Dermis microvascular lymphatic vessel endothelial cell (primary cell): ENCODE measurements around the gene NKAIN4. TPM values are rescaled to one million over a fixed set of nuclear protein-coding genes. Genes with fewer than 3 reads are reported as not detected.
A peak's percentile ranks its signal among the peaks of the same experiment; 100 is the strongest.
"Not testable (repeated sequence)": the region's sequence is repeated elsewhere in the genome, so short reads cannot be mapped to it uniquely, and the experiment has no call there.

Source experiments
- DNase-seq, 2 donors: peaks; one replicate each; pipeline versions ENCODE4 v3.0.0 to v3.0.0-alpha.2; 2010; ENCODE audit warnings: low read depth in 2 of 2
- total RNA-seq: library from RNA; depleted of rRNA; stranded (reverse); fragments of >200 nt; gene quantifications from 2 replicates; pipeline ENCODE4 v1.2.1, GENCODE V29; 2014

Gene NKAIN4
- total RNA-seq, 1 donor from 2014 or later, result not detected

DNA sequence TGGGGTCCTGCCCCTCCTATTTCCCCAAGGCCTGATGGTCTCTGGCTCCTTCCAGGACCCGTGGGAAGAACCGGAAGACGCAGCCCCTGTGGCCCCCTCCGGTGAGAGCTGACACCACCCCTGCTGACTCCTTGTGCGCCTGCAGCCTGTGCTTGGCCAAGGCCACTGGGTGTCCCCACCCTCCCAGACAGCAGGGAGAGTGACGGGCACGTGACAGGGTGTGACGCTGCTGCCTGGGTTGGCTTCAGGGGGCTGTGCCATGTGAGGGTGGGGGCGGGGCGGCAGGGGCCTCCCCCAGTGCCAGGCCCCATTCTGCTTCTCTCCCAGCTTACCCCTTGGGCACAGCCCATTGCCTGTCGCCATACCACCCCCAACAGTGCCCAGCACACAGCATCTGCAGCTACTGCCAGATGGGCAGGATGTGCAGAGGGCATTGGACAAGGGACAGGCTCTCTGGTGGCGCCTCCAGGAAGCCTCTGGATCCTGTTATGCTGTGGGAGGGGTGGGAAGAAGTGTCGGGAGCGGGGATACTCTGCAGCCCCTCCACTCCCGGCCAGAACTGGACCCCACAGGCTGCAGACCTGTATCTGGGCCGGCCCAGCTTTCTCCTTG lies 15.6 kb downstream of the NKAIN4 start:
- peak in 1 of 2 donors; percentile 19 for DNase-seq

DNA sequence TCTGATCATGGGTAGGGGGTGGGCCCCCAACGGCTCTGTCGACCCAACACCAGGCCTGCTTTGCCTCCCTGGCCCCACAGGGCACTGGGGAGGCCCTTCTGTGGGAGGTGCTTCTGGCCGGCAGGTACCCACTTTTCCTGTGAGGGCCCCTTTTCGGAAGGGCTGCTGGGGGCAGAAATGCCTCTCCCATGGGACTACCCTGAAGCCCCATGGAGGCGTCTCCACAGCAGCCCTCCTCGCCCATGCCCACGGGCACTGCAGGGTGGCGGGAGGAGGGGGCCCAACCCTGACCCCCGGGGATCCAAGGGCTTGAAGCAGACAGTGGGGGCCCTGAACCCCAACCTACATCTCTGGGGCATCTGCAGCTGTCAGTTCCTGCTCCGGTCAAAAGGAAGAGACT lies 16.2 kb downstream of the NKAIN4 start:
- no peak for DNase-seq

DNA sequence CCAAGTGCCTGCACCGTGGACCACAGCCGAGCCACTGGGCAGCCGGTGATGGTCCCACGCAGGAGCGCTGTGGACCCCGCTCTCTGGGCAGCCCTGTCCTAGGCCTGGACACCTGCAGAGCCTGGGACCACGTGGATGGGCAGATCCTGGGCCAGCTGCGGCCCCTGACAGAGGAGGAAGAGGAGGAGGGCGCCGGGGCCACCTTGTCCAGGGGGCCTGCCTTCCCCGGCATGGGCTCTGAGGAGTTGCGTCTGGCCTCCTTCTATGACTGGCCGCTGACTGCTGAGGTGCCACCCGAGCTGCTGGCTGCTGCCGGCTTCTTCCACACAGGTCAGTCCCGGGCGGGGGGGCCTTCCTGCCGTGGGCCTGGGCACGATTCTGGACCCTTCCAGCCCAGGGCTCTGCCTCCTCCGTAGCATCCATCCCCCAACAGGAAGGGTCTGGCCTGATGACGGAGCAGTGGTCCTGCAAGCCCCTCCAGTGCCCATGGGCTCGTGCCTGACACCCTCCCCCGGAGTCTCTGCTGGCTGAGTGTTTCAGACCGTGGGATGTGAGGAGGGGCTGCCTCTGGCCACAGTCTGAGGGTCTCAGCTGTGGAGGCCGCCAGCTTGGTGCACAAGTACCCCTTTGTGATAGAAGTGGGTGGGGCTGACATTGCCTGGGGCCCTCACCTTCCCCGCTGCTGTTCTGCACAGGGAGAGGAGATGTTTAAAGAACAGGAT lies 18.0 kb downstream of the NKAIN4 start:
- no peak for DNase-seq

DNA sequence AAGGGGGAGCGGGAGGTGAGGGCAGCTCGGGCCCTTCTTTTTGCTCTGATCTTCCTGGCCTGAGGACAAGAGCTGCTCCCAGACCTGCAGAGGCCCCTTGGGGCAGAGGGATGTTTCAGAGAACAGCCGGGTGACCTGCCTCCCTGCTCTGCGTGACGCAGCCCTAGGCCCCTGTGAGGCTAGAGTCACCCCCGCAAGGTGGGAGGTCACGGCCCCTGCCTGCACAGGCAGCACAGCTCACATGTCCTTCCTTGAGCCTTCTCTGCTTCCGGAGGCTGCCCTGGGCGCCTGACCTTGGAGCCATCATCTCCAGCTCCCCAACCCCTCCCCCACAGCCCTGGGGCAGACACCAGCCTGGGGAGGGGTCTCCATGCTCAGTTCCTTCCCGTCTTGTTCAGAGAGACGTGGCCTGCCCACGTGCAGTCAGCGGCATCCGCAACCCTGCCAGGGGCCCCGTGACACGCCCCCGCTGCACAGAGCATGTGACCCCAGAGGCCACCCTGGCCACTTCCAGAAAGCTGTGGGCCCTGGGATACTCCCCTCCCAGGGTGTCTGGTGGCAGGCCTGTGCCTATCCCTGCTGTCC lies 18.8 kb downstream of the NKAIN4 start, which contains the start of gene BIRC7:
Gene BIRC7 (plus strand): TSS at position 507 of the 585 bp plus-strand sequence. CDS start 192 bp downstream, outside the sequence.
- DNase-seq, result no peak

DNA sequence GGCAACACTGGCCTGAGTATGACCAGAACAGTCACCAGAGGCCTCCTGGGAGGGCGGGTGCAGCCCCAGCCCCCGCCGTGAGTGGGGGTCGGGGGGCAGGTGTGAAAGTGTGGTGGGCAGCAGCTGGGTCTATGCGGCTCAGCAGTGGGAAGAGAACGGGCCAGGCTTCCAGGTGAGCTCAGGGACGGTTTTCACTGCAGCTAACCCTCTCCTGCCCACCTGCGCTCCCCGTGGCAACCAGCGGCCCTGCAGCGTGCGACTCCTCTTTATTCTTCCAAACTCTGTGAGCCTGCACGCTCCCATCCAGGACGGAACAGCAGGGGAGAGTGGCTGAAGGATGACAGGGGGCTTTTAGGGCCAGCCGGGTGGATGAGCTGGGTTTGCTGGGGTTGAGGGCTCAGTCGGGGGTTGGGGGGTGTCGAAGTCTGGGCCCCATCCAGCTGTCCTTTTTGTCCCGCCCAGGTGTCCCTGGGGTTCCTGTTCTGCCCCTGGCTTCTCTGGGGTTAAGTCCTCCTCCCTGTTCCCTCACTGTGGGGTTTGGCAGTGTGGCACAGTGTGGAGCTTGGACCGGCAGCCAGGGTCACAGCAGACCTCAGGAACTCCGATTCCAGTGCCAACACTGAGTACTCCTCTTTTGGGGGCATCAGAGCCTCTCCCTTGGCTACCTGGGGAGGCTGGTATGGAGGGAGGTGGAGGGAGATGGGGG lies 19.4 kb downstream of the NKAIN4 start:
- DNase-seq, result no peak

DNA sequence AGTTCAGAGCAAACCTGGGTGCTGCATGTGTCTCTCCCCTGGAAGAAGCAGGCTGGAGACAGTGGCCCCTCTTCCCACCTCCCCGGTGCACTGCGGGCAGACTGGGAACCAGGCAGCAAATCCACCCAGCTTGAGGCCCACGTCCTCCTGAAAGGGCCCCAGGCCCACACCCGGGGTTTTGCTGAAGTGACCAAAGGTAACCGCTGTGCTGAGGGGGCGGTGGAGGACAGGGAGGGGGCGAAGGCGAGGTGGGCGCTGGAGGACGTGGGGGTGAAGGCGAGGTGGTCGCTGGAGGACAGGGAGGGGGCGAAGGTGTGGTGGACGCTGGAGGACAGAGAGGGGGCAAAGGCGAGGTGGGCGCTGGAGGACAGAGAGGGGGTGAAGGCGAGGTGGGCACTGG lies 20.3 kb downstream of the NKAIN4 start:
- DNase-seq, result no peak

DNA sequence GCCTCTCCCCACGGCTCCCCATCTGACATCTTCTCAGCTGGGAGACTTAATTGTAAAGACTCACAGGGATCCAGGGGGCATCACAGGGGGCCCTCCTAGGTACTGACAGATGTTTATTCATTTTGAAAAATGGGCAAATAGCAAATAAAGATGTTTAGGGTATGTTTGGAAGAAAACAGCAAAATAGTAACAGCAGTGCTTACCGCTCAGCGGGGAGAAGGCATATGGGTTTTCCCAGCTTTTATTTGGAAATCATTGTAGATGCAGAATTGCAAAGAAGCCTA lies 21.3 kb downstream of the NKAIN4 start:
- no peak for DNase-seq

DNA sequence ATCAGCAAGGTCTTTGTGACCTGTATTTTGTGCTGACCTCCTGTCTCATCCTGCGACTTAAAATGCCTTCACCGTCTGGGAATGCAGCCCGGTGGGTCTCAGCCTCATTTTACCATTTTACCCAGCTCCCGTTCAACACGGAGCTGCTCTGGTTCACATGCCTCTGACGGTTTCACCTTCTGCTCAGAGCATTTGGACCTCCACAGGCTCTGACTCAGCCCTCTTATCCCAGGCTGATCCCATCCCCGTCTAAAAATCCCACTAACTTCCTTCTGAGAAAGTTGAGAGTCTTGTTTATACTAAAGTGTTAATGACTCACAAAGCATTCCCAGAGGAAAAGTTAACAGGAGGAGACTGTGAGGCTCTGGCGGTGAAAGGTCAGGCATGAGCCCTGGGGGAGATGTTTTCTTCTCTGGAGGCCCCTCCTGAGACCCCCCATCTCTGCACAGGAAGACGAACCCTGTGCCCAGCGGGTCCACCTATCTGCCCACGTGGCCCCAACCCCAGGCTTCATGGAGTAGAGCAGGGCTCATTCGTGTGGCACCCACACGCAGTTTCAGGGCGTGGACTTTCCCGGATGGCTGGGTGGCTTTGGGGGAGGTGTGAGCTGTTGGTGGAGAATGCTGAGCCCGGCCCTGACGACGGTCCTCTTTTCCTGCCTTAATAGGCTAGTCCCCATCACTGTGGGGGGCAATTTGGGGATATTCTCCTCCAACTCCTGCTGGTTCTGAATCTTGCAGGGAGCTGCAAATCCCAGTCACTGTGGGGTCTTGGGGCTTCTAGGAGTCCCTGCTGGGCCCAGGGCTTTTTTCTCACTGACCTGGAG lies 21.8 kb downstream of the NKAIN4 start:
- peak in 1 of 2 donors; percentile 37 for DNase-seq

DNA sequence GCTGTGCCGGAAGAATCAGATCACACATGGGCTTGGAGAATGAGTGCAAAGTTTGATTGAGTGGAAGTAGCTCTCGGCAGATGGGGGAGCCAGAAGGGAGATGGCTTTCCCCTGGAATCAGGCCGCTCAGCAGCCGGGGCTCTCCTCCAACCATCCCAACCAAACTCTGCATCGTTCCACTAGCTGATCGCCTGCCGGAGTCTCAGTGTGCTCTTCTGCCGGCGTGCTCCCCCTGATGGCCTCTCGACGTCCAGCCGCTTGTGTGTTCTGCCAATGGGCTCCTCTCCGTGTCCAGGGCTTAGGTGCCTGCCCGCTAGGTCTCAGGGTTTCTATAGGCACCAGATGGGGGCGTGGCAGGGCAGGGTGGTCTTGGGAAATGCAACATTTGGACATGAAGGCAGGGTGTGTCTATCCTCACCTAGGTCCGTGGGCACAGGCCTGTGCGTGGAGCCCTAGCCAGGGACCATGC lies 23.4 kb downstream of the NKAIN4 start:
- DNase-seq, result peak in 1 of 2 donors; percentile 69

DNA sequence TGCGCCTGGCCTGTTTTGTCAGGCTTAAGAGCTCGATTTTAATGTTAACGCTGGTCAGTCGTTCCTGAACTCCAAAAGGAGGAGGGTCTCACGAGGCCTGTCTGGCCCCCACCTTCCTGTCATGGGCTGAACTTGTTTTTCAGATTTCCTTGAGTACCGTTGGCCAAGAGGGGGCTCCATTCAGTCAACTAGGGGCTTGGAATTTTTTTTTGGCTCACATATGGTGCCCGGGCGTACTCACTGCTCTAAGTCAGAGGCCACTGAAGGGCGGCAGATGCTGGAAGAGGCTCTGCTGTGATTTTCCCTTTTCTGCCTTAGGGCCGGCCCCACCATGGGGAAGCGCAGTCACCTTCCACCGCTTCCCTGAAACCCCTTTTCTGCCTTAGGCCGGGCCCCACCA lies 25.5 kb downstream of the NKAIN4 start:
- DNase-seq, result no peak

DNA sequence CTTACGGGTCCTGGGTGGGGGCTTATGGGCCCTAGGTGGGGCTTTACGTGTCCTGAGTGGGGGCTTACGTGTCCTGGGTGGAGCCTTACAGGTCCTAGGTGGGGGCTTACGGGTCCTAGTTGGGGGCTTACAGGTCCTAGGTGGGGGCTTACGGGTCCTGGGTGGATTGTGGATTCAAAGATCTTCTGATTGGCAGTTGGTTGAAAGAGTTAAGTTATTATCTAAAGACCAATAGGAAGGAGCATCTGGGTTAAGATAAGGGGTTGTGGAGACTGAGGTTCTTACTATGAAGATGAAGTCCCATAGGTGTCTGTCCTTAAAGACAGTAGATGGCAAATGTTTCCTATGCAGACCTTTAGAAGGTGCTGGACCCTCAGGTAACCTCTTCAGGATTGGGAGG lies 27.0 kb downstream of the NKAIN4 start:
- no peak for DNase-seq

DNA sequence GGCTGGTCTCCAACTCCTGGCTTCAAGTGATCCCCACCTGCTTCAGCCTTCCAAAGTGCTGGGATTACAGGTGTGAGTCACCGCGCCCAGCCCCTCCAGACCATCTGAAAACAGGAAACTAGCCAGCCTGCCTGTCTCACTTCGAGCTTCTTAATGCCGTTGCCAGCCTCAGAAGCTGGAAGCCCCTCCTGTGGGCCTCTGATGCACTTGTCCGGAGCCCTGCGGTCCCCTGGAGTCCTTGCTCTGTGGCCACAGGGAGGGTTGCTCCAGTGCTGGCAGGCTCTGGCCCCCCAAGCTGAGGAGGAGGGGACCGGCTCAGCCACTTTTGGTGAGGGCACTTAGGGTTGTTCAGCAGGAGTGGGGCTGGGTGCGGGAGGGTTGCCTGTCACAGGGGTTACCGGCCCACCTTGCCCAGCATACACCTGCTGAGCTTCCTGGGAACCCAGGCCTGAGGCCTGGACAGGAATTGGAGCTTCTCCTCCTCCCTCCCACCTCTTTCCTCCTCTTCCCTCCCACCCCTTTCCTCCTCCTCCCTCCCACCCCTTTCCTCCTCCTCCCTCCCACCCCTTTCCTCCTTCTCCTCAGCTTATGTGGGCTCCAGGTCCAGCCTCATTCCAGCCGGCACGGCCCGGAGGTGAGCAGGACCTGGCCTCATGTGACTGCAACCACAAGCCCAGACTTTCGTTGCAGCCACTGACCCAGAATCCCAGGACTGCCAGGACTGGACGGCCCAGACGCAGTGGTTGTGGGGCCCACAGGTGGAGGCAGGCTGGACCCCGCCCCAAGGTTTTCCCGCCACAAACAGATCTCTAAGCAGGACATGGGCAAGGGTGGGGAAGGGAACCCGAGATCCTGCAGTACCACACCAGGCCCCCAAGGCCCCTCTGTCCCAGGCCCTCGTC lies 28.0 kb downstream of the NKAIN4 start:
- no peak for DNase-seq

DNA sequence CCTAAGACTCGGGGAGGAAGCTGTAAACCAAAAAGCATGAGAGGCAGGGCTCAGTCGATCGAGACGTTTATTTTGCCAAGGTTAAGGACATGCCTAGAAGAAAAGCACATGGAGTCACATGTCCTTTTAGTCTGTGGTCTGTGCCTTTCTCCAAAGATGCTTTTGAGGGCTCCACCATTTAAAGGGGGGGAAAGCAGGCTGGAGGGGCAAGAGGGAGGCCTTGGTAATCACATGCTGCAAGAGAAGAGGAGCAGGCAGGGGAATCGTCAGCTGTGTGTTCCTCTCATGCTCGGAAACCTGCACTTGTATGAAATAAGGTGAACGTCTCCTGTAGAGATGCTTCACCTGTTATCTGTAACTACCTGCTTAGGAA lies 29.2 kb downstream of the NKAIN4 start:
- no peak for DNase-seq

DNA sequence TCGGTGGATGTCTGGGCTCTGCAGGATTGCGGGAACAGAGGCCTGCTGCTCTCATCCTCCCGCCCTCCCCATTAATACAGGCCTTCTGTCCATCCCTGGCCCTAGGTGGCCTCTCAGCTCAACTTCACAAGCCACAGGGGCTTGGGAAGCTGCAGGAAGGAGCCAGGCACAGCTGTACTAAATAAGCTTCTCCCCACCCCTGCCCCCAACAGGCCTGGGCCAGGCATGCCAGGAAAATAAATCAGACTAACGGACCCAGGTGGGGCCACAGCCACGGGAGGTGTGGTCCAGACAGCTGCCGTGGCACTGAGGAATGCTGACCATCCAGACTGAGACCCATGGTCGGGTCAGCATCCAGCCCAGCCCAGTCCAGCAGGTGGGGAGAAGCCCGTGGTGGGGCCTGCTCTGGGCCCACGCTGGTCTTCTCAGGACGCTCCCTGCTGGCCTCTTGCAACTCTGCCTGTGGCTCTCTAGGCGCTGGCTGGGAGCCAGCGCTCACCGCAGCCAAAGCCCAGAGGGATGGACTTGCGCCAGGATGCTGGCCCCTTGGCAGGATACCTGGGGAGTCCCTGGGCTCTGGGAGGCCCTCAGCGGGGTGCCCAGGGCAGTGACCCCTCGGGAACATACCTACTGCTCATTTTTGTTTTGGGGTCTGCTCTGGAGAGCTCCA lies 29.7 kb downstream of the NKAIN4 start:
- peak in 1 of 2 donors; percentile 55 for DNase-seq

DNA sequence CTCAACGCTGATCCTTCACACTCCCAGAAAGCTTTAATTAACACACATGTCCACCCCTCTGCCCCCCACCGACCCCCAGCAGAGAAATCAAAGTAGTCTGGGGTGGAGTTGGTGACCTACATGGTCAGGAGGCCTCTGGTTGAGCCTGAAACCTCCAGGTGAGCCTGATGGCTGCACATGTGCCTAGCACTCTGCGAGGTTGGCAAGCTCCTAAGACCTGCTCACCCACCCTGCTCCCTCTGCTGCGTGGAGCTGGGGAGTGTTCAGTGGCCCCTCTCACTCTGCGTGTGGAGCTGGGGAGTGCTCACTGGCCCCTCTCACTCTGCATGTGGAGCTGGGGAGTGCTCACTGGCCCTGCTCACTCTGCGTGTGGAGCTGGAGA lies 30.4 kb downstream of the NKAIN4 start:
- DNase-seq, result no peak

DNA sequence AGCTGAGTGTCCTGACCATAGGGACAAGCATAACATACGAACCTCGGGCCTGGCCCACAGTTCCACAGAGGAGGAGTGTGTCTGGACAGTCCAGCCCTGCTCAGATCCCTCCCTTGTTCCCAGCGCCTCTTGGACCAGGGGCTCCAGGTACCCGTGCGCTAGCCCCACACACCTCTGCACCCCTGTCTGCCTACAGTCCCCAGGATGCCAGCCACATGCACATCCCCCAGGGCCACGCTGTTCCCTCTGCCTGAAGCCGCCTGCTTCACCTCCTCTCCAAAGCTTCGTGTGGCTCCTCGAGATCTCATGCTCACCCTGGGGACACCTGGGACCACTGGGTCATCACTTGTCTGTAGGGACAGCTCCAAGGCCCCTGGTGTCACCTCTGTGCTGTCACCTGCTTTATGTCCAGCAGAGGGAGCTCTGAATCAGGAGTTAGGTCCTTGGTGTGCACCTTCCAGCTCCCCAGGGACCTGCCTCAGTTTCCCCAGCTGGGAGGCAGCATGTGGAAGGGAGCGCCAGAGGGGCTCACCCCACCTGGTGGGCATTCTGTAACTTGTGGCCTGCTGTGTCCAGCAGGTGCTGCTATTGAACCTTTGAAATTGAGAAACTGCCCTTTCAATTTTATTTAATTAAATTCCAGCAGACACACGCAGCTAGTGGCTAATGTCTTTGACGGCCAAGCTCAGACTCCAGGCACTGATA lies 31.0 kb downstream of the NKAIN4 start:
- DNase-seq, result peak in 1 of 2 donors; percentile 45

DNA sequence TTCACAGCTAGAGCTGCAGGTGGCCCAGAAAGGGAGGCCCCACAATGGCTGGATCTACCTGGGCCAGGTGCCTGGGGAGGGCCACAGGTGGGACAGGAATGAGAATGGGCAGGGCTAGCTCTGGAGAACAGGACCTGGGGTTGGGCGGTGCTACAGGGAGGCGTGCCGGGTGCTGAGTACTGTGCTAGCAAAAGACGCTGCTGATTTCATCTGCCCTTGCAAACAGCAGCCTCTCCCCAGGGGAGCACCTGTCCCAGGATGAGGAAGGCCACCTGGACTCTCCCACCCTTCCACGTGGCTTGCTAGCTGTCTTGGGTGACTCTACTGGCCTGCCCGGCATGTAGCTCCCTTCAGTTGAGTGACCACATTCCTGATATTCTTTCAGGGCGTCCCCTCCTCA lies 31.7 kb downstream of the NKAIN4 start:
- DNase-seq, result no peak

DNA sequence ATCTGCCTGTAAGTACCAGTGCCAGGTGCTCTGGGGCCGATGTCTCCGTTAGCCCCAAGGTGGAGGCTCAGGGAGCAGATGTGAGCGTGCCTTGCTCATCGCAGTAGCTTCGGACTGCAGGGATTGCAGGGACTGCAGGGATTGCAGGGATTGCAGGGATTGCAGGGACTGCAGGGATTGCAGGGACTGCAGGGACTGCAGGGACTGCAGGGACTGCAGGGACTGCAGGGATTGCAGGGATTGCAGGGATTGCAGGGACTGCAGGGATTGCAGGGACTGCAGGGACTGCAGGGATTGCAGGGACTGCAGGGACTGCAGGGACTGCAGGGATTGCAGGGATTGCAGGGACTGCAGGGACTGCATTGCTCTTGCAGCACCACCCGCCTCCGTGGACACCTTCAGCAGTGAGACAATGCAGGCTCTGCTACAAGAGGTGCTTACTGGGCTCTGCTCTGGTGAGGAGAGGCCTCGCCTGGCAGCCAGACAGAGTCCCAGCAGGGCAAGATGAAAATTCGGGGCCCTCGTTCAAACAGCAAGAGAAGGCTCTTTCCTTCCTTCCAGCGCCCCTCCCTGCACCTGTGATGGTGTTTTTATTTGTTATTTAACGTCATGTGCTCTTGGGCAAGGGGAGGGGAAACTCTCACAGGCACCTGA lies 32.7 kb downstream of the NKAIN4 start:
- not testable (repeated sequence) for DNase-seq
